SU-DHL-6 (cell line): Measurements from ENCODE around the gene UMAD1.

Experiments used
- EZH2phosphoT487 ChIP-seq: fragments of 200-600 bp; sonication (generic), shearing (Covaris generic); conservative IDR thresholded peaks from 2 replicates; pipeline ENCODE4 v1.6.1; 2018; ENCODE audit warnings: mild to moderate bottlenecking, antibody characterized with exemption, low read length, moderate library complexity, mixed read lengths
- TF ChIP-seq, protein P1 (sequence below): fragments of 200-600 bp; sonication (generic); IDR thresholded peaks from one replicate; pipeline ENCODE4 v1.5.1; 2017; ENCODE audit warnings: antibody characterized with exemption, mild to moderate bottlenecking, low read length, moderate library complexity; ENCODE audit not compliant: insufficient read depth, poor library complexity, severe bottlenecking

DNA sequence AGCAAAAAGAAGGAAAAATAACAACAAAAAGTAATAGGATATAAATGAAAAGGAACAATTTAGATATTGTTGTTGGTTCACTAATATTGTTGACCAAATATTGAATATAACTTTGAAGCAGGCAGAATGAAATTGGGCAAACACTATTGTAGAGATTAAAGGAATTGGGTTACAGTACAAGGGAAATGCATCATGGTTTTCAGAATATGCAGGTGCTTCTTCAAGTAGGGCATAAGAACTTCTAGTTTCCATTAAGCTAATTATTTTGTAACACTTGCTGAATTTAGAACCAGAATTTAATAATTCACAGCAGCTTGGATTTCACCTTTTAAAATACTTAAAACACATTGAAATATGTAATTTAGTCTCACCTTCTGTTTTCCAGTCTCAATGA lies 41.4 kb downstream of the UMAD1 start:
- TF ChIP-seq, protein P1, sequence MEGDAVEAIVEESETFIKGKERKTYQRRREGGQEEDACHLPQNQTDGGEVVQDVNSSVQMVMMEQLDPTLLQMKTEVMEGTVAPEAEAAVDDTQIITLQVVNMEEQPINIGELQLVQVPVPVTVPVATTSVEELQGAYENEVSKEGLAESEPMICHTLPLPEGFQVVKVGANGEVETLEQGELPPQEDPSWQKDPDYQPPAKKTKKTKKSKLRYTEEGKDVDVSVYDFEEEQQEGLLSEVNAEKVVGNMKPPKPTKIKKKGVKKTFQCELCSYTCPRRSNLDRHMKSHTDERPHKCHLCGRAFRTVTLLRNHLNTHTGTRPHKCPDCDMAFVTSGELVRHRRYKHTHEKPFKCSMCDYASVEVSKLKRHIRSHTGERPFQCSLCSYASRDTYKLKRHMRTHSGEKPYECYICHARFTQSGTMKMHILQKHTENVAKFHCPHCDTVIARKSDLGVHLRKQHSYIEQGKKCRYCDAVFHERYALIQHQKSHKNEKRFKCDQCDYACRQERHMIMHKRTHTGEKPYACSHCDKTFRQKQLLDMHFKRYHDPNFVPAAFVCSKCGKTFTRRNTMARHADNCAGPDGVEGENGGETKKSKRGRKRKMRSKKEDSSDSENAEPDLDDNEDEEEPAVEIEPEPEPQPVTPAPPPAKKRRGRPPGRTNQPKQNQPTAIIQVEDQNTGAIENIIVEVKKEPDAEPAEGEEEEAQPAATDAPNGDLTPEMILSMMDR: no peak
- TF ChIP-seq EZH2phosphoT487: no peak
